Stimulated activated CD4-positive, alpha-beta T cell treated with anti-CD3 and anti-CD28 coated beads, TNF-alpha, amount 100 ng/mL, for 48 hours (primary cell): ENCODE measurements around the gene FBN2.
"Not testable (repeated sequence)": the region's sequence is repeated elsewhere in the genome, so short reads cannot be mapped to it uniquely, and the experiment has no call there.

Source experiments
- DNase-seq, 3 donors: peaks; one replicate each; pipeline ENCODE4 v3.0.0-alpha.2; 2020; ENCODE audit warnings: low read depth in 3 of 3

Gene FBN2

DNA sequence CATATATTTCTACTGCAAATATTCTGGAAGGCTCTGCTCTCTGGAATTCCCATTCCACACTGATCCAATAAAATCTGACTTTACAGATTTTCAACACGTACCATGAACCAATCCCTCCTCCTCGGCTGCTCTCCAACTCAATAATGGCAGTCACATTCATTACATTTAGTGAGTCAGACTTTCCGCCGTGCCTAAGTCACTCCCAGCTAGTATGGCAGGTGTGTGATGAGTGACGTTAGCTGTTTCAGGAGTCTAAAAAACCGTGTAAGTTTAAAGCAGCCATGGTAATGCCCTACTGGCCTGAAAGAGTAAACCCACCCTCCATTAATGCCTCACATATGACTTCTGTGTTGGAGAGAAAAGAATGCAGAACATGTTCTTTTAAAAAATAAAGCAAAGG is 3.3 kb downstream of the FBN2 start:
- no peak for DNase-seq

DNA sequence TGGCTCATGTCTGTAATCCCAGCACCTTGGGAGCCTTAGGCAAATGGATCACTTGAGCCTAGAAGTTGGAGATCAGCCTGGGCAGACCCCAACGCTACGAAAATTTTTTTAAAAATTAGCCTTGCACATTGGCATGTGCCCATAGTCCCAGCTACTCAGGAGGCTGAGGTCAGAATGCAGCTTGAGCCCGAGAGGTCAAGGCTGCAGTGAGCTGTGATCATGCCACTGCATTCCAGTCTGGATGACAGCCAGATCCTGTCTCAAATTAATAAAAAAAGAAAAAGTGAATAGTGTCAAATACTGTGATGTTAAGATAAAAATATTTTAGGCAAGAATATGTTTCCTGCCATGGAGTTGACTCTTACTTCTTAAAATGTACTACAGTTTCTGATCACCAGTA is 5.3 kb downstream of the FBN2 start:
- no peak for DNase-seq

DNA sequence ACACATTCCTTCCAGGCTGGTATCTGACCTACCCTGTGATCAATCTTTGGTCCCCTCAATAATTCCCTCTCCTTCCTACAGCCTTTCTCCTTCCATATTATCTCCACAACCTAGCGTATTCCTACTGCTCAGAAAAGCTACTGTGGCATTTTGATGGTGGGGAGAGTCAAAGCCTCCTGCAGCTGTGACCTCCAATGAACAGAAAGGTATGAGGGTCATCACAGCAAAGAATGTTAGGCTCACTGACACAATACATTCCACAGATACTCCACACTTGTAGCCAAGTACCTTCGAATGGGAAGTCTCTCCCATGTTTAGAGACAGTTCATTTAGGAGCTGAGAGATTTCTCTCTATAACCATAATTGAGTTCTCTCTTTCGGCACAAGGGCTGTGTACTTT is 5.9 kb downstream of the FBN2 start:
- no peak for DNase-seq

DNA sequence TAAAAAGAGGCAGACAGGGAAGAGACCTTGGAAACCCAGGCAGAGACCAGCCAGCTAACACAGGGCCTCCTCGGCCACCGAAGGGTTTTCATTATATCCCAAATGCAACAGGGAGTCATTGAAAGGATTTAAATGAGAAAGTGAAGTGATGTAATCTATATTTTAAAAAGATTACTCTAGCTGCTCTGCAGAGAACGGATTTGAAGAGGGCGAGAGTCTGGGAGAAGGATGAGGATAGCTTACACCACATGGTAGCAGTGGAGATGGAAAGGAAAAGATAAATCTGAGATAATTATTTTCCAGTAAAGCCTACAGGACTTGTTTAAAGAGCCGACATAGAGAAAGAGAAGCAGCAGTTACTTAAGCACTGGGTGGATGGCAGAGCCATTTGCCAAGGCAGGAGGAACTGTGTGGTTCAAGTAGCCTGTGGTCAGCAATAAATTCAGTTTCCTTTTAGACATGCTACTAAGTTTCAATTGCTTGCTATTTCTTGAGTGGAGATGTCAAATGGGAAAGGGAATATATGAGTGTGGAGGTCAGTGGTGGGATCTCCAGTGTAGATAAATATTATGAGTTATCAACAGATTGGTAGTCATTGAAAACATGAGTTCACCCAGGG is 9.3 kb downstream of the FBN2 start:
- no peak for DNase-seq

DNA sequence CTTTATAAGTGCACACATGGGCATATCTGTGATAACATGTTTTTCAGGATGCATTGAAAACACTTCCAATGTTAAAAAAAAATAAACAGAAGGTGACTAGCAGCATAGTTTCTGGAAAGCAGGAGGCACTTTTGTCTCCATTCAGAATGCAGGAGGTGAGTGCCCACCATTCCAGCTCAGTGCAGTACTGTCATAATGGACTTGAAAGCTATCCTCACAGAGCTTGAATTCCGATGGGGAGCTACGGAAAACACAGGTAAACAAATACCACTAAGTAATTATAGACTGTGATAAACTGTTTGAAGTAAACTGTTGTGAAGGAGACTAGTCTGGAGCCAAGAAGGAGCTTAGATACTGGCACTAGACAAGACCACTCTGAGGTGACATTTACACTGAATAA is 9.9 kb downstream of the FBN2 start:
- DNase-seq = no peak

DNA sequence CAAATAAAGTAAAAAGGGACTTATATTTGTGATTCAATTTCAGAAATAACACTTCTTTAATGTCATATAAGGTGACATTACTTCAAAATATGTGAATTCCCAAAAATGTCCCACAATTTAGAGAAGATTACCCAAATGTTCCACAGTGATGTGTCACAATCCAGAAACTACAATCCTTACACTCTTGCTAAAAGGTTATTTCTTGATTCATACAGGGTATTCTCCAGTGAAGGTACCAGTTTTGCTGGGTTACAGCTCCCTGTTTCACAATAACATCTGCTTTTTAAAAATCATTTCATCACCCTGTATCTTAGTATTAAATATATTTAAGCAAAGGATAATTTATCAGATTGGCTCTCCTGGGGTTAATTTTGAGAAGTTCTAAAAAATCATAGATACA is 11.0 kb downstream of the FBN2 start:
- no peak for DNase-seq

DNA sequence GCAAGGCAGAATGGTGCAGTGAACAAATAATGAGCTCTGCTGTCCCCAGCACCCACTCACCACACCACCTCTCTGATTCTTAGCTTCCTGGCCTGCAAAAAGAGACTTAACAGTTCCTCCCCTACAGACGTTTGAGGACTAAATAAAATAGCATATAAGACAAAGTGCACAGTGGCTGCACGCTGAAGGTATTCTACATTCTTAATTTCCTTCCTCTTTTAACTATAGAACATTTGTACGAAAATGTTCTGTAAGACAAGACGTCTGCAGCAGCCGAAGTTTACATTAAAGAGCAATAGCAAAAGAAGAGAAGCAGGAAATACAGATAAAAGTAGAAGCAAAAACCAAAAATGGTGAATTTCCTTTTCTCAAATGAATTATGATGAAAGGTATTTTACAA is 15.7 kb downstream of the FBN2 start:
- no peak for DNase-seq

DNA sequence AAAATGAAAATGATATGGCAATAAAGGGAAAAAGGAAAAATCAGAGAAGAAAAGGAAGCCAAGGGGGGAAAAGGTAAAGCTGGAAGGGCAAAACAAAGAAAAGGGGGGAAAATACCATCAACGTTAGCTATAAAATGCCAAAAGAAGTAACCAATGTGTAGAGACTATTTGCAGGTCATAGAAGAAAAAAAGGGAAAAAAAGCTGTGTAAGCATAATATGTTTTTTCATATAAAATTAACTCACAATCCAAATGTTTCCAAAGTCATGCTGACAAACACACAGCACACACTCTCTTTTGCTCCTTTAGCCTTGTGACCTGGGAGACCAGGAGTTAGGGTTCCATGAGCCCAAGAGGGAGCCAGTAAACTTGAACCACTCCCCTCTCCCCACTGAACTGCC is 18.2 kb downstream of the FBN2 start:
- DNase-seq = no peak

DNA sequence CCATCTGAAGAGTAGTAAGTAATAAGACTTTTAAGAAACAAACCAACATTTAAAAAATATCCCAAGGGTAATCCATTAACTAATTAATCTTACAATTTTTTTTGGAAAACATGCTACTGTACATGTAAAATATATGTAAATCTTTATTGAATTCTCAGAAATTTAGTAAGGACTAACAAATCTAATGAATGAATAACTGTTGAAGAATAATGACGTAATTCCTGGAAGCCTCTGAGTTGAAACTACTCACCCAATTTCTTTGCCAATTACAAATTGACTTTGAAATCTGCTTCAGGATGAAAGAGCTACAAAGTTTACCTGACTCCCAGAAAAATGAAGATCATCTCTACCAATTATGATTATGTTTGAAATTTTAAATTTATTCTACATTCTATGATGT is 21.1 kb downstream of the FBN2 start:
- DNase-seq = no peak

DNA sequence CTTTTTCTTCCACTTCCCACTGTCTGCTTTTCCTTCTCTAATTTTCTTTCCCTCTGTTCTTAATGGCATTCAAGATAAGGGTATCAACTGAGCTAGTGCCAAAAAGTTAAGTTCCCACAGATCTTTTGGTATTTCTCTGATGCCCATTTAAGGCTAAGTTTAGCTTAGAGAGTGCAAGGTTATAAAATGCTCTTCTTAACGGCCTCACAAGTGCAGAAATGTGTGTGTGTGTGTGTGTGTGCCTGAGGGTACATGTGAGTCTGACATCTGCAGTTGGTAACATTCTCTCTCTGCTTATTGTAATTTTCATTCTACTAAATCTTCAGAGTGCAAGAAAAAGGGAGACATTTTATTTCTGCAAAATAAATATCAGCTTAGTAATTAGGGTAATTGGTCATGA is 24.2 kb downstream of the FBN2 start:
- no peak for DNase-seq

DNA sequence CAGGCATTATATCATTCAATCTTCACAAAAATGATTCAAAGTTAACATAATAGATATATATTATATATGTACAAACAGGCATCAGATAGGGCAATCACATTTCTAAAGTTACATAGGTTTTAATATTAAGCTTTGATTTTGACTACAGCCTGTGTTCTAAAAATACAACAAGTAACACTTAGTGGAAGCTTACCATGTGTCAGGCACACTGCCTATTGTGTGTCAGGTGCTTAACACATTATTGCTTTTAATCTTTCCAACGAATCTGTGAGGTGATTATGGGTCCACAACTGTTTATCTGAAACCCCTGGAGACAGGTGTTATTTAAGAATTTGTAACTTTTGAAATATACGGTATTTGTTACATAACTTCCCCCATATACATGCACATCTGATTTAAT is 25.2 kb downstream of the FBN2 start:
- no peak for DNase-seq

DNA sequence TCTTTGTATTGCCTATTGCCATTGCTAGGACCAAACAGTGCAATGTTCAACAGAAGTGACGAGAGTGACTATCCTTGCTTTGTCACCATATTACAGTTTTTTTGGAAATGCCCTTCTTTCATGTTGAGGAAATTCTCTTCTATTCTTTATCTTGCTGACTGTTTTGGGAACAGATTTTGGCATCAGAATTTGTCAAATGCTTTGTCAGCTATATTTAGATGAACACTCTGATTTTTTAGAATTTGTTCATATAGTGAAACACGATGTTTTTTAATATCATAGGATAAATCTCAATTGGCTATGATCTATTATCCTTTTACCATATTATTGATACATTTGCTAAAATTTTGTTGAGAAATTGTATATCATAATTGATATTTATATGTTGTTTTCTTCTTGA is 31.4 kb downstream of the FBN2 start:
- DNase-seq = no peak

DNA sequence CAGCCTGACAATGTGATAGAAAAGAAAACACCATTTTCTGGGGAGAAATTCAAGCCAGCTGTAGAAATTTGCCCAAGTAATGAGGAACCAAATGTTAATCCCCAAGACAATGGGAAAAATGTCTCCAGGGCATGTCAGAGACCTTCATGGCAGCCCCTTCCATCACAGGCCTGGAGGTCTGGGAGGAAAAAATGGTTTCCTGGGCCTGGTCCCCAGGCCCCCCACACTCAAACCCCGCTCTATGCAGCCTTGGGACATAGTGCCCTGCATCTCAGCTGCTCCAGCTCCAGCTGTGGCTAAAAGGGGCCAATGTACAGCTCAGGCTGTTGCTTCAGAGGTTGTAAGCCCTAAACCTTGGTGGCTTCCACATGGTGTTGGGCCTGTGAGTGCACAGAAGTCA is 34.3 kb downstream of the FBN2 start:
- not testable (repeated sequence) for DNase-seq

DNA sequence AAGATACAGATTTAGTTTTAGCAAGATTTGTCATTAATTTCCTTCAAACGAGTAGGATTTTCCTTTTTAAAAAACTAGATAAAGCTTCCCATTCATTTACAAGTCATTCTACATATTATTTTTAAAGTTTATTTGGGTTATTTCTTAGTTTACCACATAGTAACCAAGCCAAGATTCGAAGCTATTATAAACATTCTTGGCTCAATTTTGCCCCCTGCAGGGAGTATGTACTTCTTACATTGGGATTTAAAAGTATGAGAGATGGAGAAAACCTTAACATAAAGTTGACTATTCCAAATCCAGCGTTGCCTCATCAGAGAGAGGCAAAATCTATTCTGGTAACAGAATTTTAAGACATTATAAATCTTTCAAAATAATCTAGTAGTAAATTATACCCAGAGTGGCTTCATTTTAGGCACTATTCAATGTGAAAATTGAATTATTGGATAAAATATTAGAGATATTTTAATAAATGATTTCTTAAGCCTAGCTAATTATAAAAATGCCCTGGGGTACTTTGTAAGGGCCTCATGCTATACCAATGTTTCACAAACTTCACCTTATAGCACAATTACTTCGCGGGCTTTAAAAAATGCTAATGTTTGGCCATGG is 39.1 kb downstream of the FBN2 start:
- no peak for DNase-seq

DNA sequence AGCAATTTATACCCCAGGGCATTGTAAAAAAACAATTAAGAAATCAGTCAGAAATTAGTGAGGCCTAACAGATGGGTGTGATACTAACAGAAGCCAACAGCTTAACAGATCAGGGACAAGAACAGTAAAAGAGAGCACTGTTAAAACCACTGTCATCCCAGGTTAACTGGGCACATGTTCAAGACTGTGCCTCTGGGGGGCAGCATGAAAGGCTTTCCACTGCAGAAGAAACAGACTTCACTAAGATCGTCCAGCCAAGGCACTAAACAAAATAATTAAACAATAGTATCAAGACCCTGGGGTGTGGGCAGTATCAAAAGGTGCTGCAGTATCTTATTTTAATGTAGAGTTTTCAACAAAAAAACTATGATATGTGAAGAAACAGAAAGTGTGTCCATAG is 43.5 kb downstream of the FBN2 start:
- no peak for DNase-seq

DNA sequence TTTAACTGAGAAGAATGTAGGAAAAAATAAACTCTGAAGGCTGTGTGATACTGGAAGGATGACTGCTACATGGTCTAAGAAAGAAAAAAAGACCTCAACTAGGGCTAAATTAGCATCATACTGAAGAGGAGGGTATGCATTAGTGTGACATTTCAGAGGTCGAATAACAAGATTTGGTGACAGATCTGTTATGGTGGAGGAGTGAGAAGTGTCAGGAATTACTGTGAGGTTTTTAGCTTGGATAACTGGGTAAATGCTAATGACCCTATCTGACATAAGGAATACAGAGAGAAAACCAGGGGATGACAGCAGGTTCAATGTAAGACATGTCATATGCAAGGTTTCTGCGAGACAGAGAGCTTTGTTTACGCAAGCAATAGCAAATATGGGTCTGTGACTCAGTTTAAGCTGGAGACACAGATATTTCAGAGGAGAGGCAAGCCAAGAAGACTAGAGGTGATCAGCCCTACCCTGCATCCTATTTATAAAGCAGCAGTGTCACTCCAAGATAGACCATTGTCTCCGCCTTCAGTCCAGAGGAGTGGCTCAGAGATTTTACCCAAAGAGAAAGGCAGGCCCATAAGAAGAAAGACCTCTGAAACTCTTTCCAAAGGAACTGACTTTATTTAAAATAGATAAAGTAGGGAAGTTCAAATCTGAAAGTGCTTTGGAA is 44.3 kb downstream of the FBN2 start:
- DNase-seq = no peak

DNA sequence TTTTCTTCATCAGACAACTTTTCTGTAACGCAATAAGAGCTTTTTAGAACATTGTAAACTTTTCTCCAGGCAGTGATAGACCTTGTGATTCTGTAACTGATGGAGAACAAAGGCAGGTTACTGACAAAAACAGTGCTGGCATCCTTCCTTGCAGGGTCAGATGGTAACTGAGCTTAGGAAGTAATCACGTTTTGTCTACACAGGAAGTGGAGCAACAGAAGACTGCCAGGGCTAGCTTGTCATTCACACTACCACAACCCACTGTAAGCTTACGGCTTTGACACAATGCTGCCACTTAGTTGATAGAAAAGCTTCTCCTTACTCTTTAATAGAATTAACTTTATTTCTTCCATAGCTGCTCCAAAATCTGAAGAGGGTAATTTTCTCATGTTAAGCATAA is 46.8 kb downstream of the FBN2 start:
- no peak for DNase-seq

DNA sequence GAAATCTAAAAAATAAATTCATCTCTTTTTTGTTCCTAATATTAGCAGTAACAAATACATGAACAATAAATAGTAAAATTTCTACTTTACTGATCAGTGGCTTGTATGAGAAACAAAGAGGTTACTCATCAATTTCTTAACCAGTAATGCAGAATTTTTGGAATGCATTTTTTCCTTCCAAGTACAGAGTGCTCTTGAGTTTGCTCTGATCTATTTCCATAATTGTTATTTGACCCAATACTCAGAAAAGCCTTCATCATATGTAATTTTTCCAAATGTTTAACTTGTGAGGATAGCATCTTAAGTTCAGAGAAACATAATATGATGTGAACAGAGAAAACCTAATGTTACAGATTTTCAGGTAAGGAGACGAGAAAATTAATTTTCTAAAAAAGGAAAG is 47.3 kb downstream of the FBN2 start:
- DNase-seq = no peak

DNA sequence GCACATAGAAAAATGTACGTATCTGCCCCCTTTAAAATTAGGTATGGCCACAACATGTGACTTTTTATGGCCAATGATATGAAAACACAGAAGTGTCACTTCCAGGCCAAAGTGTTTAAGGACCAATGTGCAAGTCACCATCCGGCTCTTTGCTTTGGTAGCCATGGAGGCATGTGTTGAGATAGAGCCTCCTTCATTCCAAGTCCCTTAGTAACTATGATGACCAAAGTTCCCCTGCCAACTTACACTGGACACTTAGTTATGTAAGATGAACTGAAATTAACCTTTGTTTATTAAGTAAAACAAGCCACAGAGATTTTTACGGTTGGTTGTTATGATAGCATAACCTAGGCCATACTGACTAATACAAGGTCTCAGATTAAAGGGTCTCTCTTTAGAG is 51.0 kb downstream of the FBN2 start:
- no peak for DNase-seq

DNA sequence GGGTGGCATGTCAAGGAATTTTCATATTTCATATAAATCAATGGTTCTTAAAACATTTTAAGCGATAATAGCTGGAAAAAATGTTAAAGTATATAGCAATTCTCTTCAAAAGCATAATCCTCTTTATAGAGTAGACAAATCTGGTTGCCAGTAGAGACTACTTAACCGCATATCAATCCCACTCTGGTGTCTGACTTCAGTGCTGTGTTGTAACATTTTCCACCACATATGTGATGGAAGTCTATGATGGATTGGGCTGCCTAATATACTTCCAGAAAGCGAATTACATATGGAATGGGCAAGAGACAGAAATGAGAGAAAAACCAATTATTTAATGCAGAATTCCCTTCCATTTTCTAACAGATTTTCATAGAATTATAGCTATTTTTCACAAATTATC is 54.3 kb downstream of the FBN2 start:
- DNase-seq = no peak

DNA sequence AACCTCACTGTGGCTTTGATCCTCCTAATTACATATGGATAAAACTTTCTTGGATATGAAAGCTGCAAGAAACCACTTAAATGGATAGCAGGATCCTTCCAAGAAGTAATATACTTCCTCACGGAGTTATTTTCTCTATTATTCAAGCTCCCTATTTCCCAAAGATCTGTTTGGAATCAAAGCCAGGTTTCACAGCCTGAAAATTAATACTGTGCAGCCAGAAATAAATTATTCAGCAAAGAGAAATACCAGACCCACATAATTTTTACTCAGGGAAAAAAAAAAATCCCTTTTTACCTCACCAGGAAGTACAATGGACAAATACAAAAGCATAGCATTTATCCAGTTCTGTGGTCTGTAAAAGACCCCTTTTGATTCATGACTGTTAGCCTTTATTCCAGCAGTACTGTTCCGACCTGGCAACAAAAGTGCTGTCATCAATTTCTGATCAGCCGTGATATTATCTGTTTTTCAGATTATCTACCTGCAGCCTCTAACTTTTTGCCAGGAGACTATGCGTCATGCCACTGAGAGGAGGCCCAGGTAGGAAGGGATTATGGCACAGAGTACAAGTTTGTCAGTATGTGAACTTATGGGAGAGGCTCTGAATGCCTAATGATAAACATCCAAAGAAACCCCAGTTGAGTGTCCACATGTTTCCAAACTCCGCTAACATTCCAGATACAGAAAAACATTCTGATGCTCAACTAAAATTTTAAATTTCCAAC is 57.0 kb downstream of the FBN2 start:
- DNase-seq = no peak

DNA sequence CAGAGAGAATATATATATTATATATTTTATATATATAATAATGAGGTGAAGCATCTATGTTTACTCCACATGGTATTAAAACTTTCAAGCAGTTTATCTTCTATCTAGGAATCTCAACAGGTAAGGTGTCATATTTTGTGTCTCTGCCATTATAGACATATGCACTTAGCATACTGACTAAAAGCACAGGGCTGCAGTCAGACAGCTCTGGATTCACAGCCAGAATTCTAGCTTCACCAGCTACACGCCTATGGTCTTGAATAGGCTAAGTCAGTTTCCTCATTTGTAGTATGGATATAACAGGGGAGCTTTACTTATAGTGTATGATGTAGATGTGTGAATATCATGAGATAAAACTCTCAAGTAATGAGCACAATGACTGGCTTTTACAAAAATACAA is 57.9 kb downstream of the FBN2 start:
- DNase-seq = no peak
